Measurements from ENCODE around the gene FBXO21.
"Not testable (repeated sequence)": the region's sequence is repeated elsewhere in the genome, so short reads cannot be mapped to it uniquely, and the experiment has no call there.

The FBXO21 gene

GRCh38 chr12:117104003-117104402 is 86.3 kb downstream of the FBXO21 start:
- DNase-seq (ENCODE audit: low read depth, low spot score) = not testable (repeated sequence)

- DNase-seq (ENCODE audit: low read depth, low spot score) = no peak
These were observed 87.5 kb downstream of the FBXO21 start for GRCh38 chr12:117102800-117103181.

- no peak for DNase-seq (ENCODE audit: low read depth, low spot score)
These were observed 88.1 kb downstream of the FBXO21 start for GRCh38 chr12:117101953-117102799.

GRCh38 chr12:117100851-117101673 is 89.2 kb downstream of the FBXO21 start:
- no peak for DNase-seq (ENCODE audit: low read depth, low spot score)

GRCh38 chr12:117100251-117100650 is 90.0 kb downstream of the FBXO21 start:
- DNase-seq (ENCODE audit: low read depth, low spot score) = no peak

- DNase-seq (ENCODE audit: low read depth, low spot score) = no peak
These were observed 91.7 kb downstream of the FBXO21 start for GRCh38 chr12:117098361-117099217.

GRCh38 chr12:117098024-117098360 is 92.3 kb downstream of the FBXO21 start:
- no peak for DNase-seq (ENCODE audit: low read depth, low spot score)

- no peak for DNase-seq (ENCODE audit: low read depth, low spot score)
These were observed 93.1 kb downstream of the FBXO21 start for GRCh38 chr12:117097159-117097558.

GRCh38 chr12:117096501-117097042 is 93.7 kb downstream of the FBXO21 start:
- no peak for DNase-seq (ENCODE audit: low read depth, low spot score)

- DNase-seq (ENCODE audit: low read depth, low spot score) = not testable (repeated sequence)
These were observed 95.1 kb downstream of the FBXO21 start for GRCh38 chr12:117095191-117095590.

- DNase-seq (ENCODE audit: low read depth, low spot score) = no peak
These were observed 96.2 kb downstream of the FBXO21 start for GRCh38 chr12:117093918-117094630.

GRCh38 chr12:117093431-117093830 is 96.8 kb downstream of the FBXO21 start:
- no peak for DNase-seq (ENCODE audit: low read depth, low spot score)

GRCh38 chr12:117092886-117093285 is 97.4 kb downstream of the FBXO21 start:
- DNase-seq (ENCODE audit: low read depth, low spot score) = no peak

- DNase-seq (ENCODE audit: low read depth, low spot score) = no peak
These were observed 97.8 kb downstream of the FBXO21 start for GRCh38 chr12:117092511-117092780.

Data from smooth muscle cell of the brain vasculature (primary cell).